Lower leg skin (tissue), 4 donors: ENCODE measurements around the gene KDSR. TPM values are rescaled to one million over a fixed set of nuclear protein-coding genes. Genes with fewer than 3 reads are reported as not detected.

Experiments
- DNase-seq, 2 donors: peaks; one replicate each; pipeline ENCODE4 v3.0.0-alpha.2; 2019; ENCODE audit warnings: low spot score in 2 of 2
- H3K4me3 ChIP-seq: fragments of 200-600 bp; sonication (generic); 2 replicates; pipeline ENCODE4 v1.5.1; 2017; ENCODE audit warnings: mild to moderate bottlenecking, low read depth; ENCODE audit not compliant: poor library complexity, severe bottlenecking
- CTCF ChIP-seq, 3 donors: fragments of 450-650 bp; IDR thresholded peaks; one replicate each; pipeline ENCODE4 v1.5.1; 2016; ENCODE audit warnings: antibody characterized with exemption in 3 of 3, mild to moderate bottlenecking in 3 of 3, moderate library complexity in 2 of 3
- POLR2A ChIP-seq, 2 donors: fragments of 450-650 bp; IDR thresholded peaks; one replicate each; pipeline ENCODE4 v1.6.1; 2016 to 2017; ENCODE audit warnings: antibody characterized with exemption in 2 of 2, mild to moderate bottlenecking in 1 of 2, moderate library complexity in 1 of 2
- WGBS, 2 donors: methylation state at CpG; one replicate each; pipeline ENCODE4 v1.1.5; 2018; 5-methylcytosine and 5-hydroxymethylcytosine counted together
- intact Hi-C: fragments of 100-400 bp; cut with DNase I; formaldehyde crosslinking; loops from one replicate; pipeline ENCODE4 v1.15.0; 2023; ENCODE audit warnings: low total_unique reads
- total RNA-seq, 4 donors: library from RNA; depleted of rRNA; stranded (reverse); fragments of >200 nt; gene quantifications; one replicate each; pipeline ENCODE4 v1.1.0, GENCODE V29; 2016

Gene KDSR
- total RNA-seq, 4 donors from 2014 or later = 91.7 to 121 (median 99.3) TPM

GRCh38 chr18:63303547-63303946, 63.5 kb downstream of the KDSR start:
- no peak for DNase-seq
- 78 to 84% methylated on average over 3 of the region's 3 CpGs for WGBS, 2 donors
- intact Hi-C loops = no loop called here
- TF ChIP-seq CTCF (IDR thresholded peaks at IDR 0.05) (no peak), POLR2A (IDR thresholded peaks at IDR 0.05) (no peak)
- no peak overlapping the region for H3K4me3 ChIP-seq

GRCh38 chr18:63302636-63303405, 64.2 kb downstream of the KDSR start:
- intact Hi-C loops = no loop called here
- H3K4me3 ChIP-seq = no peak overlapping the region
- 71% methylated on average over 5 of the region's 5 CpGs for WGBS, 2 donors
- TF ChIP-seq CTCF (IDR thresholded peaks at IDR 0.05) (no peak), POLR2A (IDR thresholded peaks at IDR 0.05) (no peak)
- DNase-seq = no peak

- no peak for DNase-seq
- TF ChIP-seq CTCF (IDR thresholded peaks at IDR 0.05) (no peak), POLR2A (IDR thresholded peaks at IDR 0.05) (no peak)
- intact Hi-C loops = no loop called here
- H3K4me3 ChIP-seq = no peak overlapping the region
- WGBS, 2 donors = 54 to 59% methylated on average over 4 of the region's 4 CpGs
Observed at GRCh38 chr18:63302220-63302619, 64.8 kb downstream of the KDSR start.

GRCh38 chr18:63301434-63301833, 65.6 kb downstream of the KDSR start:
- WGBS, 2 donors = 45% methylated on average over 9 of the region's 9 CpGs
- no peak for DNase-seq
- intact Hi-C loops = no loop called here
- no peak for TF ChIP-seq POLR2A (IDR thresholded peaks at IDR 0.05)
- H3K4me3 ChIP-seq = no peak overlapping the region

GRCh38 chr18:63299837-63300745, 66.9 kb downstream of the KDSR start:
- intact Hi-C loops = no loop called here
- TF ChIP-seq CTCF (IDR thresholded peaks at IDR 0.05) (no peak), POLR2A (IDR thresholded peaks at IDR 0.05) (no peak)
- 74 to 75% methylated on average over 5 of the region's 5 CpGs for WGBS, 2 donors
- no peak overlapping the region for H3K4me3 ChIP-seq
- no peak for DNase-seq
